ENCODE results near the gene ADM2.

ADM2 gene

GRCh38 chr22:50535113-50535512 lies 53.8 kb downstream of the ADM2 start:
- no peak overlapping the region for H3K27ac ChIP-seq
- H3K36me3 ChIP-seq: no peaks in the 10 kb centered on the region
- H3K27me3 ChIP-seq (ENCODE audit: insufficient read depth, low read depth, severe bottlenecking): no peaks in the 10 kb centered on the region
- H3K9me3 ChIP-seq (ENCODE audit: severe bottlenecking): peaks cover 11% of the 10 kb centered on the region
- DNase-seq: no peak
- no peak overlapping the region for H3K4me3 ChIP-seq (ENCODE audit: low read depth, low read length)
- TF ChIP-seq, protein P1, sequence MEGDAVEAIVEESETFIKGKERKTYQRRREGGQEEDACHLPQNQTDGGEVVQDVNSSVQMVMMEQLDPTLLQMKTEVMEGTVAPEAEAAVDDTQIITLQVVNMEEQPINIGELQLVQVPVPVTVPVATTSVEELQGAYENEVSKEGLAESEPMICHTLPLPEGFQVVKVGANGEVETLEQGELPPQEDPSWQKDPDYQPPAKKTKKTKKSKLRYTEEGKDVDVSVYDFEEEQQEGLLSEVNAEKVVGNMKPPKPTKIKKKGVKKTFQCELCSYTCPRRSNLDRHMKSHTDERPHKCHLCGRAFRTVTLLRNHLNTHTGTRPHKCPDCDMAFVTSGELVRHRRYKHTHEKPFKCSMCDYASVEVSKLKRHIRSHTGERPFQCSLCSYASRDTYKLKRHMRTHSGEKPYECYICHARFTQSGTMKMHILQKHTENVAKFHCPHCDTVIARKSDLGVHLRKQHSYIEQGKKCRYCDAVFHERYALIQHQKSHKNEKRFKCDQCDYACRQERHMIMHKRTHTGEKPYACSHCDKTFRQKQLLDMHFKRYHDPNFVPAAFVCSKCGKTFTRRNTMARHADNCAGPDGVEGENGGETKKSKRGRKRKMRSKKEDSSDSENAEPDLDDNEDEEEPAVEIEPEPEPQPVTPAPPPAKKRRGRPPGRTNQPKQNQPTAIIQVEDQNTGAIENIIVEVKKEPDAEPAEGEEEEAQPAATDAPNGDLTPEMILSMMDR (IDR thresholded peaks at IDR 0.05; ENCODE audit: low read depth, low read length): no peak
